Tibial nerve (tissue), 4 donors: ENCODE measurements around the gene SPATA13. TPM values are rescaled to one million over a fixed set of nuclear protein-coding genes. Genes with fewer than 3 reads are reported as not detected.

Experiments used
- DNase-seq, 2 donors: peaks; one replicate each; pipeline ENCODE4 v3.0.0-alpha.2; 2019; ENCODE audit warnings: low spot score in 2 of 2
- H3K27ac ChIP-seq, 4 donors: fragments of 200-600 bp; sonication (generic) in 3 of 4; one replicate each; pipeline ENCODE4 v1.5.1; 2017 to 2019; ENCODE audit warnings: mild to moderate bottlenecking in 1 of 4
- H3K27me3 ChIP-seq, 2 donors: fragments of 200-600 bp; sonication (generic) in 1 of 2; one replicate each; pipeline versions ENCODE4 v1.5.1 to v1.6.0; 2017 to 2019
- H3K36me3 ChIP-seq, 3 donors: fragments of 200-600 bp; sonication (generic); one replicate each; pipeline ENCODE4 v1.5.1; 2018 to 2019
- H3K4me1 ChIP-seq, 4 donors: fragments of 200-600 bp; sonication (generic) in 3 of 4; one replicate each; pipeline ENCODE4 v1.5.1; 2017 to 2019
- H3K4me3 ChIP-seq, 4 donors: fragments of 200-600 bp; sonication (generic) in 3 of 4; one replicate each; pipeline ENCODE4 v1.5.1; 2017 to 2019; ENCODE audit warnings: mild to moderate bottlenecking in 1 of 4, moderate library complexity in 1 of 4
- H3K9me3 ChIP-seq, 4 donors: fragments of 200-600 bp; sonication (generic) in 3 of 4; one replicate each; pipeline ENCODE4 v1.5.1; 2017 to 2019
- EP300 ChIP-seq, 2 donors: sonication (generic); formaldehyde crosslinking; IDR thresholded peaks; one replicate each; pipeline ENCODE4 v1.6.1; 2017; ENCODE audit warnings: antibody characterized with exemption in 2 of 2, mild to moderate bottlenecking in 1 of 2
- POLR2A ChIP-seq, 2 donors: fragments of 450-650 bp; IDR thresholded peaks; one replicate each; pipeline ENCODE4 v1.6.1; 2017; ENCODE audit warnings: antibody characterized with exemption in 2 of 2, mild to moderate bottlenecking in 2 of 2, moderate library complexity in 2 of 2
- WGBS, 2 donors: methylation state at CpG; one replicate each; pipeline ENCODE4 v1.1.5; 2018; 5-methylcytosine and 5-hydroxymethylcytosine counted together
- total RNA-seq, 4 donors: library from RNA; depleted of rRNA; stranded (reverse); fragments of >200 nt; gene quantifications; one replicate each; pipeline ENCODE4 v1.1.0, GENCODE V29; 2016
- TF ChIP-seq, protein P1 (sequence below), 5 experiments: fragments of 200-600 bp in 3 of 5; fragments of 450-650 bp in 2 of 5; sonication (generic) in 3 of 5; IDR thresholded peaks; one replicate each; pipeline ENCODE4 v1.5.1; 2016 to 2019; ENCODE audit warnings: antibody characterized with exemption in 5 of 5, mild to moderate bottlenecking in 3 of 5, moderate library complexity in 2 of 5

SPATA13 gene
- total RNA-seq, 4 donors from 2014 or later, result 35.0 to 96.0 (median 51.7) TPM

DNA sequence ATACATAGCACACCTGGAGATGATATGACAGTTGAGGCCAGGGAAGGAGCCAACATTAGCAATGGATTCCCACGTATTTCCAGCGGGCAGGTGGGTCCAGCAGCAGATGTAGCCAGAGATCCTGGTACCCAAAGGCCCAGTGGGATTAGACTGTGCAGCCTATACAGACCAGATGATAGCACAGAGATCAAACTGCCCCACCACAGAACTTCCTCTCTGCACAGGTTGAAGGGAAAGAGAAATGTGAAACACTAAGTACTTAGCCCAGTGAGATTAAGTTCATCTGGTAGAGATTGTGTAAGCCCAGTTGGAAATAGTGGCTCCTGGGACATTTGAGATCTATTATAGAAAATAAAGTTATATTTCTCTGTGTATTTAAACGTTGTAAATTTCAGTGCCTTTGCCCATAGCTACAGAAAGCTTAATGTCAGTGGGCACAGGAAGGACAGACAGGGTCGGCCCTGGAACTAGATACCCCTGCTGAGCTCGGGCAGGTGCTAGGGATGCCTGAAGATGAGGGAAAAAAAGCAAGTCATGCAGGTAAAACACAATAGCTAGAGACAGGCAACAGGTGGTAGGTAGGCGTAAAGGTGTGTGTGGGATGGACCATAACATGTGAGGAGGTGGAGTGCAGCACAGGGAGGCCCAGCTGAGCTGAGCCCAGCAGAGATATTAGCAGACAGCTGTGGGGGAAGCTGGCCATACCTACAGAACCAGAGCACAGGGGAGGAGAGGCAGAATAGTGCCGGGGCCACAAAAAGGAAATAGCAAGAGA is 27.3 kb upstream of the SPATA13 start:
- WGBS, 2 donors, result 80 to 87% methylated on average over 7 of the region's 7 CpGs
- no peak for DNase-seq

DNA sequence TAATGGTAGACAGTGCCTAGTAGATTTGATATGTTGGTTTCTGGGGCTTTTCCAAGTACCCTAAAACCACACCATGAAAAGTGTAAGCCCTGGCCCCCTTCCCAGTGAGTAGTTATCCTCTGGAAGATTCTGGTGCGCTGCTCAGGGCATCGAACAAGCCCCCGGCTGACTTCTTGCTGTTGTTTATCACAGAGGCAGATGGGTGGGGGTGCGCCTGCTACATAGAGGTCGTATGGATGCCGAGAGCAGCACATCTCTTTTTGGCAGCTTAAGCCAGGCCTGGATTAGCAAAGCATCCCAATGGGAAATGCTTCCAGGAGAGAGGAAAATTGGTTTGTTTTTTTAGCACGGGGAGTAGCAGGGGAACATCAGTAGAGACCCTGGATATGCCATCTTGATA is 26.3 kb upstream of the SPATA13 start:
- DNase-seq, result no peak
- Histone ChIP-seq H3K4me3 (no peak overlapping the region), H3K4me1 (peaks cover 0 to 4% (median 0%) of the 10 kb centered on the region in 4 donors), H3K27me3 (no peaks in the 10 kb centered on the region), H3K36me3 (no peaks in the 10 kb centered on the region), H3K27ac (no peak overlapping the region), H3K9me3 (peaks cover 0 to 12% (median 0%) of the 10 kb centered on the region in 4 donors)
- WGBS, 2 donors, result 63 to 72% methylated on average over 7 of the region's 7 CpGs
- TF ChIP-seq POLR2A (IDR thresholded peaks at IDR 0.05) (no peak), EP300 (IDR thresholded peaks at IDR 0.05) (no peak)
- TF ChIP-seq, protein P1, sequence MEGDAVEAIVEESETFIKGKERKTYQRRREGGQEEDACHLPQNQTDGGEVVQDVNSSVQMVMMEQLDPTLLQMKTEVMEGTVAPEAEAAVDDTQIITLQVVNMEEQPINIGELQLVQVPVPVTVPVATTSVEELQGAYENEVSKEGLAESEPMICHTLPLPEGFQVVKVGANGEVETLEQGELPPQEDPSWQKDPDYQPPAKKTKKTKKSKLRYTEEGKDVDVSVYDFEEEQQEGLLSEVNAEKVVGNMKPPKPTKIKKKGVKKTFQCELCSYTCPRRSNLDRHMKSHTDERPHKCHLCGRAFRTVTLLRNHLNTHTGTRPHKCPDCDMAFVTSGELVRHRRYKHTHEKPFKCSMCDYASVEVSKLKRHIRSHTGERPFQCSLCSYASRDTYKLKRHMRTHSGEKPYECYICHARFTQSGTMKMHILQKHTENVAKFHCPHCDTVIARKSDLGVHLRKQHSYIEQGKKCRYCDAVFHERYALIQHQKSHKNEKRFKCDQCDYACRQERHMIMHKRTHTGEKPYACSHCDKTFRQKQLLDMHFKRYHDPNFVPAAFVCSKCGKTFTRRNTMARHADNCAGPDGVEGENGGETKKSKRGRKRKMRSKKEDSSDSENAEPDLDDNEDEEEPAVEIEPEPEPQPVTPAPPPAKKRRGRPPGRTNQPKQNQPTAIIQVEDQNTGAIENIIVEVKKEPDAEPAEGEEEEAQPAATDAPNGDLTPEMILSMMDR (IDR thresholded peaks at IDR 0.05), result no peak

More for the DNA sequence above, 27.3 kb upstream of the SPATA13 start:
- Histone ChIP-seq H3K27ac (no peak overlapping the region), H3K9me3 (peaks cover 0 to 12% (median 0%) of the 10 kb centered on the region in 4 donors), H3K36me3 (no peaks in the 10 kb centered on the region), H3K4me1 (peaks cover 0 to 4% (median 0%) of the 10 kb centered on the region in 4 donors), H3K27me3 (no peaks in the 10 kb centered on the region), H3K4me3 (no peak overlapping the region)
- no peak for TF ChIP-seq EP300 (IDR thresholded peaks at IDR 0.05)
- TF ChIP-seq POLR2A (IDR thresholded peaks at IDR 0.05), result no peak

- Histone ChIP-seq H3K27ac (no peak overlapping the region), H3K9me3 (peaks cover 0 to 12% (median 0%) of the 10 kb centered on the region in 4 donors), H3K4me3 (no peak overlapping the region), H3K4me1 (peaks cover 0 to 4% (median 0%) of the 10 kb centered on the region in 4 donors), H3K27me3 (no peaks in the 10 kb centered on the region), H3K36me3 (no peaks in the 10 kb centered on the region)
- TF ChIP-seq, protein P1 (IDR thresholded peaks at IDR 0.05), result no peak
- TF ChIP-seq POLR2A (IDR thresholded peaks at IDR 0.05), result no peak
- TF ChIP-seq EP300 (IDR thresholded peaks at IDR 0.05), result no peak
- WGBS, 2 donors, result 58 to 66% methylated on average over 6 of the region's 6 CpGs
- DNase-seq, result no peak
Observed at GRCh38 chr13:24134757-24135156, 25.8 kb upstream of the SPATA13 start.

DNA sequence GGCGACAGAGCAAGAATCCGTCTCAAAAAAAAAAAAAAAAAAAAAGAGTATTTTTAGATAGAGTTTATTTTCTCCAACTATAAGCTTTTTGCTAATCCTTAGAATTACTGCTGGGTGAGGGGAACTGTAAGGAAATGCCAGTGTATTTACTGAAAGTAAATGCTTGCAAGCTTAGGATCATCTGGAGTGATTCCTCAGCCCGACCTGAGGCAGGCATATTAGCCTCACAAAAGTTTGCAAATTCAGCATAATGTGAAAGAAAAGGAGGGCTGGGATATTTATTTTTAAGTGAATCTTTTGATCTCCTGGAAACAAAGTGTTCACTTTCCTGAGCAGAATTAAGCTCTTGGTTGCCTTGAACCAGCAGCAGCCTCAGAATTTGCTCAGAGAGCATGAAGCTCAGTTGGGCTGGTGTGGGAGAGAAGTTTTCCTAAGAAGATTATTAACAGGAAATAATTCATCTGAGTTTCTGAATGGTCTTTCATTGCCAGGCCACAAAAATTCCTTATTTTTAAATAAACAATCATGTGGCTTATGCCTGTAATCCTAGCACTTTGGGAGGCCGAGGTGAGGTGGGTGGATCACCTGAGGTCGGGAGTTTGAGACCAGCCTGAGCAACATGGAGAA is 24.7 kb upstream of the SPATA13 start:
- no peak overlapping the region for H3K4me3 ChIP-seq
- peaks cover 0 to 1% (median 0%) of the 10 kb centered on the region in 4 donors for H3K4me1 ChIP-seq
- no peaks in the 10 kb centered on the region for H3K36me3 ChIP-seq
- H3K27ac ChIP-seq, result no peak overlapping the region
- peaks cover 0 to 12% (median 0%) of the 10 kb centered on the region in 4 donors for H3K9me3 ChIP-seq
- WGBS, 2 donors, result 73 to 85% methylated on average over 5 of the region's 5 CpGs
- DNase-seq, result no peak
- TF ChIP-seq POLR2A (IDR thresholded peaks at IDR 0.05) (no peak), EP300 (IDR thresholded peaks at IDR 0.05) (no peak)
- TF ChIP-seq, protein P1 (IDR thresholded peaks at IDR 0.05), result no peak
- H3K27me3 ChIP-seq, result no peaks in the 10 kb centered on the region

- WGBS, 2 donors, result 88 to 96% methylated on average over 5 of the region's 5 CpGs
- no peak for DNase-seq
- no peak overlapping the region for H3K4me3 ChIP-seq
- H3K27me3 ChIP-seq, result no peaks in the 10 kb centered on the region
- no peak for TF ChIP-seq POLR2A (IDR thresholded peaks at IDR 0.05)
- TF ChIP-seq, protein P1 (IDR thresholded peaks at IDR 0.05), result no peak
- no peak for TF ChIP-seq EP300 (IDR thresholded peaks at IDR 0.05)
- H3K27ac ChIP-seq, result no peak overlapping the region
- no peaks in the 10 kb centered on the region for H3K36me3 ChIP-seq
- H3K9me3 ChIP-seq, result no peaks in the 10 kb centered on the region
- H3K4me1 ChIP-seq, result no peaks in the 10 kb centered on the region
Observed at GRCh38 chr13:24138911-24139310, 21.6 kb upstream of the SPATA13 start.
